Stimulated activated CD4-positive, alpha-beta T cell treated with anti-CD3 and anti-CD28 coated beads, TNF-alpha, amount 100 ng/mL, for 1 hour (primary cell): Measurements from ENCODE around the gene PARP6.
"Not testable (repeated sequence)": the region's sequence is repeated elsewhere in the genome, so short reads cannot be mapped to it uniquely, and the experiment has no call there.

ENCODE experiments used
- DNase-seq, 3 donors: peaks; one replicate each; pipeline ENCODE4 v3.0.0-alpha.2; 2020; ENCODE audit warnings: low read depth in 3 of 3, low spot score in 1 of 3

PARP6 gene

DNA sequence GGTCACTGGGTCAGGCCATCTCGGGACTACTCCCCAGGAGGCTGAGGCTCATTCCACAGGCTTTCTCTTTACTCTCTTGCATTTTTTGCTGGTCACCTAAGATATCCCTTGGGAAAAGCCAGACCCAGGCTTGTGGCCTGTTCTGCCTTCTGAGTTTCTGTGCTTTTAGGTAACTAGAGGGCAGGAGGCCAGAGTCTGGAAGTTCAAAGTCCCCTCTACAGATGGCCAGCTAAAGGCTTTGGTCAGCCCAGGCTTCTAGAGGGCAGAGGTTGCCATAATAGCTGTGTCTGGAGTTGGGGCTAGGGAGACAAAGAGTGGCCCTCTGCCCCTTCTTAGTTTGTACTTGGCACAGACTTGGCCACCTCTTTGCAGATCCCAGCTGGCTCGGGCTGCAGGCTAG is 8.4 kb upstream of the PARP6 start:
- DNase-seq, result no peak

DNA sequence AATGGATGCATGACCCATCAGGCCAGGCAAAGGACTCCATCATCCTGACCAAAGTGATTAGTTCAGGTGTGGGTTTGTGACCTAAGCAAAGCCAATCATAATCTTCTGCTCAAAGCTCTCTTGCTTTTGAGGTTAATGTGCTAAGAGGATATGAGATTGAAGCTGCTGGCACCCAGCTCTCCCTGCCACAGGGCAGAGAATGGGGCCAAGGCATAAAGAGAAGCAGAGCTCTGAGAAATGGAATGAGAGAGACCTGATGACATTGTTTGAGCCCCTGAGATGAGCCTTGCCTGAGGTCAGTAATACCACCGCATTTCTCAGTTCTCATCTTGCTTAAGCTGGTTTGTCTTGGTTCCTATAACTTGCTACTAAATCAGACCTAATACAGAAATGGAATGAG is 6.4 kb upstream of the PARP6 start:
- DNase-seq, result no peak

DNA sequence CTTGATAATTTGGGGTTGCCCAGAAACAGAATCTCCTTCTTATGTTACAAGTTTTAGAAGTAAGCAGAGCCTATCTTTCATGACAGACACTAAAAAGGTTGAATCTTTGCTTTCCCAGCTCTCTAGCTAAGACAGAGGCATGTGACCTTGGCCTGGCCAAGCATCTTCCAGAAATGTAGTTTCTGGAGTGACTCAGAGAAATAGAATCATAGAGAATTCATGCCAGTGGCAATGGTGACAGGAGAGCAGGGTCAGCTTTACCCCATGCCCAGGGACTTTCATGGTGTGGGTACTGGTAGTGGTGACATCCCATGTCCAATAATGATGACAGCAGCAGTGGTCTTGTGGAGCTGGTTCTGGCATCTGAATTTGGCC is 4.0 kb upstream of the PARP6 start:
- DNase-seq, result no peak

DNA sequence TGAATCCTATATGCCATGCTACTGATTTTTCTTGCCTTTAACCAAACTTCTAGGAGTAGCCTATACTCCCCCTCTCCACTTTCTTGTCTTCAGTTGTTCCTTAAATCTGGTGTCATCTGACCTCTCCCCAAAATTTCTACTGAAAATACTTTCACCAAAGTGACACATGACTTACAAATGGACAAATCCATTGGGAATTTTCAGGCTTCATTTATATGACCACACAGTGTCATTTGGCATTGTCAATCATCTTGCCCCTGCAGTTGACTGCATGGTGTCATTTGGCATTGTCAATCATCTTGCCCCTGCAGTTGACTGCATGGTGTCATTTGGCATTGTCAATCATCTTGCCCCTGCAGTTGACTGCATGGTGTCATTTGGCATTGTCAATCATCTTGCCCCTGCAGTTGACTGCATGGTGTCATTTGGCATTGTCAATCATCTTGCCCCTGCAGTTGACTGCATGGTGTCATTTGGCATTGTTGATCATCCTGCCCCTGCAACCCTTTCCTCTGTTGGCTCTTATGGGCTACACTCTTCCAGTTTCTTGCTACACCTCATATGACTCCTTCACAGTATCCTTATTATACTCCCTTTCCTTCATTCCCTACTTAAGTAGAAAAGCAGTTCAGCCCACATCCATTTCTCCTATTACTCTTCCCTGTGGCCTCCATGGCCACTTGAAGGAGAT is 3.4 kb upstream of the PARP6 start:
- DNase-seq, result not testable (repeated sequence)

DNA sequence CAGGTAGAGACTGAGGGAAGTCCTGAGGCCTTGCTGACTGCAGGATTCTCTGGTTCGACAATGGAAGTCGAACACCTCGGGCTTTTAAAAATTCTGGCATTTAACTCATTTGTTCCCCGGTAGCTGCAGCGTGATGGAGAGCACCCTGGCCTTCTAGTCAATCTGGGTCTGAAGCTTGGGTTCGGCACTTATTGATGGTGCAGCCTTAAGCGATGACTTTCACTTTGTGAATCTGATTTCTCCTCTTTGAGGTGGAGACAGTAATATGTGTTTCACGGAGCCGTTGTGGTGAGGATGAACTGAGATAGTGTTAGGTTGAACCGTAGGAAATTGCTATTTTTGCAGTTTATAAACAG is 621 bp upstream of the PARP6 start:
- no peak for DNase-seq

DNA sequence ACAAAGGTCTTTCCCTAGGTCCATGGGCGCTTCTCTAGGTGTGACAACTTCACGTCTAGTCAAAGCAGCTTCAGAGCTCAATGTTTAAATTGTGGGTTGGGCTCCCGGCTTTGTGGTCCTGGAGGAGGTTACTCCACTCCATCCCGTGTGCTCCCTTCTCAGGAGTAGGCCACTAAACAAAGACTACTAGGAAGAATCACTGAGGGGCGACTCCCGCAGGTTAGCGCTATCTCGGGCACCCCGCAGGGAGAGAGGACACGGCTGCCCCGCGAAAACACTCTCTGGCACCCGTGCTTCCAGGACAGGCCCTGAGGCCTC is 500 bp downstream of the PARP6 start:
- DNase-seq, result peak in 1 of 3 donors; percentile 22

DNA sequence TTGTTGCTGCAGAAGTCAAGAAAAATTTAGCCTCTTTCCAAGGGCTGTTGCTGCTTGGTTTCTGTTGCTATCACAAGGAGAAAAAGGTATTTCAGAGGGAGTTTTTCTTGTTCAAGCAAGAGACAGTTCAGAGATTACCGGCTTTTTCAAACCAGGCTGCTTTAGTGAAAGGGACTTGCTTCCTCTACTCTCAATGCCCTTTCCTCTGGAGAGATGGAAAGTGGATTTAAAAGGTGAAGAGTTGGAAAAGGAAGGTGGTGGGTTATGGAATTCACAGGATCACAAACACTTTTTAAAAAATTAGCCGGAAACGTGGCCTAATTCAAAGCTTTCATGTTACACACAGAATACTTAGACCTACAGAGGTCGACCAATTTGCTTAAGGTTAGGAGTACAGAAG is 1.1 kb downstream of the PARP6 start:
- DNase-seq, result no peak

DNA sequence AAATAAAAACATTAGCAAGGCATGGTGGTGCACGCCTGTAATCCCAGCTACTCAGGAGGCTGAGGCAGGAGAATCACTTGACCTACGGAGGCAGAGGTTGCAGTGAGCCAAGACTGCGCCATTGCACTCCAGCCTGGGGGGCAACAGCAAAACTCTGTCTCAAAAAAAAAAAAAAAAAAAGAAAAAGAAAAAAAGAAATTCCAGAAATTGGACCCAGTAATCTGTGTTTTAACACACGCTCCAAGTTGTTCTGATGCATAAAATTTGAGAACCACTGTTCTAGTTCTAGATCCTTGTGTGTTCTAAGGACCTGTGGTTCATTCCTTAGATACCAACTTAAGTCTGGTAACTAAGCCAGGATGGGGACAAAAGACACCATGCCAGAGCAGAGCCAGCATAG is 2.6 kb downstream of the PARP6 start:
- no peak for DNase-seq

DNA sequence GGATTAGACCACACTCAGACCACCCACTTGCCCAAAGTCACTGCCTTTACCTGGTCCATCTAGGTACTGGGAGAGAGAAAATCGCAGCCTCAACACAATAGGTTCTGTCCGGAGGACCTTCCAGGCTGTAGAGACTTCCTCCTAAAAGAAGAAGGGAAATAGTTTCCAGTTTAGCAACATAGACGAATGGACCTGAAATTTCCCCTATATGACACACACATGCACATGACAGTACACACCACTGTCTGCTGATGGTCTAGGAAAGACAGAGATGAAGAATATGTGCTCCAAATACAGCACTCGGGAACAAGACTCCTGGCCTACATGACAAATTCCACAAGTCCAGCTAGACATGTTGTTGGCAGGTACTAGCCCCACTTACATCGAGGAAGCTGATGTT is 7.3 kb downstream of the PARP6 start:
- no peak for DNase-seq

DNA sequence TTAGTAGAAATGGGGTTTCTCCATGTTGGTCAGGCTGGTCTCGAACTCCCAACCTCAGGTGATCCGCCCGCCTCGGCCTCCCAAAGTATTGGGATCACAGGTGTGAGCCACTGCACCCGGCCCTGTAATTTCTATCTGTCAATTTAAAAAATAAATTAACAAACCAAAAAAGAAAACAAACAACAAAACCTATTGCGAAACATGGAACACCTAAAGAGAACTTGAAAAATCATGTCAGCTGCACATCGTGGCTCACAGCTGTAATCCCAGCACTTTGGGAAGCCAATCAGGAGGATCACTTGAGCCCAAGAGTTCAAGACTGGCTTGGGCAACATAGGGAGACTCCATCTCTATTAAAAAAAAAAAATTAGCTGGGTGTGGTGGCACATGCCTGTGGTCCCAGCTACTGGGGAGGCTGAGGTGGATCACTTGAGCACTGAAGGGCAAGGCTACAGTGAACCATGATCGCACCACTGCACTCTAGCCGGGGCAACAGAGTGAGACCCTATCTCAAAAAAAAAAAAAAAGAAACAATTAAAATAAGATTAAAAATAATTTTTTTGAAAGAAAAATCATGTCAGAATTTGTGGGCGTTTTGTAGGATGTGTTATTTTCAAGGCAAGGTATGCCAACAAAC is 19.6 kb downstream of the PARP6 start:
- no peak for DNase-seq

DNA sequence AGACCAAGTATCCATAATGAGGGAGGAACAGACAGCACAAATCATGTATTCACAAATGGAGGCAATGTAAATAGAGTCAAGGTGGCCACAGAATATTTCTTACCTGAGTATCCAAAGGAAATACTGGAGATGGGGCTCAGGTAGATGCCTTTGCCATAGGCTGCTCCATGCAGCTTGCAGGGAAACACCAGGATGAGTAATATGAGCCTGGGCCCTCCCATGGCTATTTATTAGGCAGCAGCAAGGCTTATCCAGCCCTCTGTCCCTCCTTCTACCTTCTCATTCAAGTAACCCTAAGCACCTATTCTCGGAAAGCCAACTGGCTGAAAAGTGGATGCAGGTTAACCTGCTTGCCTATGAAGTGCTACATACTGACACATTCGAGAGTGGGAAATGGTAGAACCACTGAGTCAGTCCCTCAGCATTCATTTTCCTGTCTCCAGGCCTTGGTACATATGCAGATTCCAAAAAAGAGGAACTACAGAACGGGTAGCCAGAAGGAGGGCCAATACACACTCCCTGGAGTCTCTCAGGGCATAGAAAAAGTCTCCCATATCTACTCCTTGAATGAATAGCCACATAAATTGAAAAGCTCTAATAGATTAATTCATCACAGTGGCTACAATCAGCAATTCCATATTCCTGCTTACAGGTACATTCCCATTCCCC is 23.1 kb downstream of the PARP6 start:
- DNase-seq, result no peak

DNA sequence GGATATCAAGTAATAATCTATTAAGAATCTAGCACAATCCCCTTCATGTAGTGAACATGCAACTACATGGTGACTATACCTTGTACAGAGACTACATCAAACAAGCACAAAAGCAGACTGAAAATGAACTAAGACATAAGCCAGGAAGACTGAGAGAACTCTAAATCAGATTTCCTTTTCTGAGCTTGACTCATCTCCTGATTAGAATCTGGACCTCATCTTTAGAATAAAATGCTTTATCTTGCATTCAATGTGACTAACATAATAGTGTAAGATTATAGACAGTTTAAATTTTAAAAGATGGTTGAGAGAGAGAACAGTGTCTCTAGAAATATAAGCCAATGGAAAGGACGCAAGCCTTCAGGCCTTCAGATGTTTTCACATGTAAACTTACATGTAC is 23.8 kb downstream of the PARP6 start:
- DNase-seq, result no peak

DNA sequence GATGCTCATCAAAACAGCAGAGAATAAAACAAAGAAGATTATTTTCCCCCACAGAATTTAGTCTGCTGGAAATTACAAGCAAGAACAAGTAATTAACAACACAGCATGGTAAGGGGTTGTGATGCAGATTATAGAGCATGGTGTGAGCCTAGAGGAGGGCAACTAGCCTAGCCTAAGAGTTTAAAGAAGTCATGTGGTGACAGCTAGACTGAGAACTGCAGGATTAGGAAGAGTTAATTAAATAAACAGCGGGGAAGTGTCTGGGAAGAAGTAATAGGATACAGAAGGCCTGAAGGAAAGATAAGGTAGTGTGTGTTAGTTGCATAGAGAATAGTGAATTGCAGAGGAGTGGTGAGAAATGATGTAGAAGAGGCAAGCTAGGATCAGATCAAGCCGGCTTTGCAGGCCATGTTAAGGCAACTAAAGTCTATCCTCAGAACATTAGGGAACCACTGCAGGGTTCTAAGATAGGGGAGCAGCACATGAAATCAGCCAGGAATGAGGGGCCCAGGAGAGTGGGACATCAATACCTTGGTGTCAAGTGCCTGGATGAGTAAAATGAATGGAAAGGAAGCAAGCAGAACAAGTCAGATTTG is 29.5 kb downstream of the PARP6 start:
- no peak for DNase-seq

DNA sequence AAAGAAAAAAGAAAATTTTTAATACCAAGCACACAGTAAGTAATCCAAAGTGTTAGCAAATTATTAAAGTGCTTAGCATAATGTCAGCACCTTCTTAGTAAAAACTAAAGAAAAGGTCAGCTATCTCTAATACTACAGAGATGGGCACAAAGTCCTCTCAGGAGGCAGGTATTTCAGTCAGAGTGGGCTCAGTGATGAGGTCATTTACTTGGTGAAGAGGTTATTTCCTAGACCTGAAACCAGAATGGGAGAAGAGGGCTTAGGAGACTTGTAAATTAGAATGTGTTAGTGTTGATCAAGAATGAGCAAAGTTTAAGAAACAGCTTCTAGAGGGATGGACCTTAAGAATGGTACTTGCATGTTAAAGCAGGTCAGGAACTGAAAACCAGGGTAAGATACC is 32.7 kb downstream of the PARP6 start:
- no peak for DNase-seq

DNA sequence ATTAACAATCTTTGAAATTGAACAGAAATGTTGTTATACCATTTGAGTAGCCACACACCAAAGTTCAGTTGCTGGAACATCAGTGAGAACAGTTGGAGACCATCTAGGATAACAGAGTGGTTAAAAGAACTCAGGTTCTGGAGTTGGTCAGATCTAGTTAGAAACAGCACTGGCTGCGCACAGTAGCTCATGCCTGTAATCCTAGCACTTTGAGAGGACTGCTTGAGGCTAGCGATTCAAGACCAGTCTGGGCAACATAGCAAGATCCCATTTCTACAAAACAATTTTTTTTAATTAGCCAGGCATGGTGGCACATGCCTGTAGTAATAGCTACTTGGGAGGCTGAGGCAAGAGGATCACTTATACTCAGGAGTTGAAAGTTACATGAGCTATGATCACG is 33.8 kb downstream of the PARP6 start:
- DNase-seq, result no peak

DNA sequence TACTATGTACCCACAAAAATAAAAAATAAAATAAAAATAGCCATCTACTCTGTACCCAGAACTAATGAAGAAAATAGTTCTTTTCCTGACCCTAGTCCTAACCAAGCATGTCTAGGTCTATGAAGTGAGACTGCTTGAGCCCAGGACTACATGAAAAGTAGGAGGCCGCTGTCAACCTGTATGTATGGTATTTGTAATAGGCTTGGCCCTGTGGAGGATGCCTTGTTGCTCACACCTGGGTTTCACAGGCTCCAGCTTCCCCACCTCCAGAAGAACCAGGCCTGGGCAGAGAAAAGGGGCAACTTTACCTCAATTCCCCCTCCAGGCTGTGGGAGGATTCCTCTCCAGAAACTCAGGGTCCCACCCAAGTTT is 34.5 kb downstream of the PARP6 start:
- DNase-seq, result no peak

DNA sequence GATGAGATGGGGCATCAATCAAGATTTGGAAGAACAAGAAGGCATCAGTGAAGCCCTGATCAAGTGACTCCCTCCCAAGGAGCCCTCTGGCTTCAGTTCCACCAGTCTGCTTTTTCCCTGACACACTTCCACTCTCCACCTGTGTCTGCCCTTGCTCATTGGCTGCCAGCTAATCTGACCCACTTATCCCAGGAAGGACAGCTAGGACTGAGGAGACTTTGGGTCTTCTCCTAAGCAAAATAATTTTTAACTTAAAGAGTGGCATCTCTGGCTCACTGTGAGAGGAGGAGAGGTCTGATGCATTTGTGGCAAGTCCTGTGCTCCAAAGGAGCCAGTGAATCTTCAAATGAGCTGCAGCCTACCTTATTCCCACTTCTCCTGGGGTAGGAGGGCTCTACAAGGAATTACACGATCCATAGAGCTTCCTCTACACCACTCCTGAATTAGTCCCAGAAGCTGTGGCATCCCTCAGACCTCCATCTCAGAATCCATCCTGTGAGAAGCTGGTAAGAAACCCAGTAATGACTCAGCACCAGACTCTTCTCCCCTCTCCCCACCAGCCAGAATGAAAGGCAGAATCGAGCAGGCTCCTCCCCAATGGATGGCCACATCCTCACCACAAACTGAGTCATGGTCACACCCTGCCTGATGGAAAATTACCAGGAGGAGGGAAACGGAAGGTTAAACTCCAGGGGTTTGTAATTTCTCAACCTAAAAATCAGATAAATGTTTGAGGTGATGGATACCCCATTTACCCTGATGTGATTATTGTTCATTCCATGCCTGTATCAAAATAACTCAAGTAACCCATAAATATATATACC is 35.1 kb downstream of the PARP6 start:
- peak in 2 of 3 donors; percentile 19 to 27 for DNase-seq

DNA sequence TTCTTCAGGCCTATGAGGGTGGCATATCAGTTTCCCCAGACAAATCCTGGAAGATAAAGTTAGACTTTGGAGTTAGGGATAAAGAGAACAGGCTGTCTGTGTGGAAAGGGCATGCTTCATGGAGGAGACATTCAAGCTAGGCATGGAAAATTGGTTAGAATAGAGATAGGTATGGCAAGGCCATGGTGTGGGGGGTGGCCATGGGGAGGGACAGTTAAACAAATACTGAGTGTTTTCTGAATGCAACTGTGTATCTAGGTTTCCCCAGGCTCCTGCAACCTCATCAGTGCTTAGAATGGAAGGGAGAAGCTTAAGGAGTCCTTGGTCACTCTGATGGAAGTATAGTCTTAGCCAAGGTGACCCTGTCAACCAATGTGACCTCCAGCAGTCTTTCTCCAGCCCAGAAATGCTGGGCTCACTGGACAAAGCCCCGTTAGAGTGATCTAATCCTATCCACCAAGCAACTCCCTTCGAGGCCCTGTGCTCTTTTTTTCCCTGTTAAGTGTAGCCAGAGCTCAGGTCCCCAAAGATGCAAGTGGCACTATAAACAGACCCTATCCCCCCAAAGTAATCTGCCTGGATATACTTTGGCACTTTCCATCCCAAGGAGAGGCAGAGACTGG is 35.9 kb downstream of the PARP6 start:
- no peak for DNase-seq

DNA sequence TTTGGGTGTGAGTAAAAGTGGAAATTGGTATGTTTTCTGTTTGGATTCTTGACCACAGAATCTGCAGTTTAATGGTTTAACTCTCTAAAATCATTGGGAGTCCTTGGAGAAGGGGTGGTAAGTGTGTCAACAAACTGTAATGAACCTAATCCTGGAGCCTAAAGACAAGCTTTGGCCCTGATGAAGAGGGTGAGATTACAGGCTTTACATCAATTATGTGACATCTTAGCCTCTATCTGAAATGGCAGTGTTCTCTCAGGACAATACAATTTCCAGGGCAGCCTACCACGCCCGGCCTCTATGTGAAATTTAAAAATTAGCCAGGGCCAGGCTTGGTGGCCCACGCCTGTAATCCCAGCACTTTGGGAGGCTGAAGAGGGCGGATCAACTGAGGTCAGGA is 37.1 kb downstream of the PARP6 start:
- no peak for DNase-seq

DNA sequence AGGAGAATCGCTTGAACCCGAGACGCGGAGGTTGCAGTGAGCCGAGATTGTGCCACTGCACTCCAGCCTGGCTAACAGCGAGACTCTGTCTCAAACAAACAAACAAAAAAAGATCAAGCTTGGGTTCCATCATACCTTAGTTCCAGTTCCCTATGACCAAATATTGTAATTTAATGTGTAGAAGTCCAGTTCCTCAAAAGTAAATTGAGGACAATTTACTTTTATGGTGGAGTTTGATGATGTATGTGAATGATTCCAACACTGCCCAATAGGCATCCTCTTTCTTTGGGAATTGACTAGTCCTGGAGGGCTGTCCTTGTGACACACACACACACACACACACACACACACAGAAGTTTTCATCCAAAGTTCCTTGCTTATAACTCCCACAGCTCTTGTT is 38.6 kb downstream of the PARP6 start:
- DNase-seq, result no peak

DNA sequence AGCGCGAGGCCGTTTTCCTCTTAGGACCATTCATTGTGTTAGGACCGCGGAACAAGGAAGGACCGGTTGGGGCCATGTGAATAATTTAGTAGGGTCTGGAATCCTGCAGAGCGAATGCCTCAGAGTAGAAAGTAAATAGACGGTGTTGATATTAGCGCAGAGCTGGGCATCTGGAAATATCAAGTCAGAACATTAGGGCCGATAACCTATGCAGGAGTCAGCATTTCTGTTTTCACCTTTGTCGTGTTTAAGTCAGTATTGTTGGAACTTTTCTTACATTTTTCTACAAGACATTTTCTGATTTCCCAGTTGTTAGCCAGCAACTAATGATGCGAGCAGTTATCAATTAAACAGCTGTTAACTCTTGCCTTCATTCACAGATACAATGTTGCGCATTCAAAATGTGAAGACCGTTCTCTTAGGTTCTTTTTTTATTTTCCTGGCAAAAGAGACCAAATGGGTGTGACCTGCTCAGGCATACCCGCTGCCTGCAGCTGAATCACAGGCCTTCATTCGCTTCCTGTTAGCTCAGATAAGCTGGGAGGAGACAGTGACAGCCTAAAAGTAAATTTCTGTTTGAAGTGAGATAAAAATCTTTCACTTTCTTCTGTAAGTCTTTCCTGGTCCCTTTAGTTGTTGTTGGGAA is 40.4 kb downstream of the PARP6 start:
- DNase-seq, result peak in 2 of 3 donors; percentile 27 to 31
